NT2/D1 (cell line): ENCODE data around the gene GPR18.
"Not testable (repeated sequence)": the region's sequence is repeated elsewhere in the genome, so short reads cannot be mapped to it uniquely, and the experiment has no call there.

Source experiments
- DNase-seq: peaks from one replicate; pipeline ENCODE4 v3.0.0-alpha.2; 2011; ENCODE audit warnings: low read depth, low spot score
- H3K27me3 ChIP-seq: 2 replicates; pipeline ENCODE4 v1.6.0; 2011; ENCODE audit warnings: mild to moderate bottlenecking; ENCODE audit not compliant: insufficient read length, insufficient read depth
- H3K36me3 ChIP-seq: 2 replicates; pipeline ENCODE4 v1.6.1; 2011; ENCODE audit warnings: mild to moderate bottlenecking, low read length, mixed read lengths; ENCODE audit not compliant: insufficient read depth, insufficient read length
- H3K4me1 ChIP-seq: 2 replicates; pipeline ENCODE4 v1.5.1; 2011; ENCODE audit not compliant: insufficient read depth, insufficient read length
- H3K4me3 ChIP-seq: 2 replicates; pipeline ENCODE4 v1.5.1; 2011; ENCODE audit warnings: low read depth; ENCODE audit not compliant: insufficient read length
- H3K9ac ChIP-seq: 2 replicates; pipeline ENCODE4 v1.6.0; 2011; ENCODE audit warnings: low read depth; ENCODE audit not compliant: insufficient read length
- H3K9me3 ChIP-seq: 2 replicates; pipeline ENCODE4 v1.5.1; 2011; ENCODE audit warnings: mild to moderate bottlenecking, low read length; ENCODE audit not compliant: insufficient read depth
- SUZ12 ChIP-seq: IDR thresholded peaks from 2 replicates; pipeline ENCODE4 v1.6.1; 2011; ENCODE audit not compliant: insufficient read length, insufficient read depth; ENCODE audit errors: extremely low read depth
- YY1 ChIP-seq: IDR thresholded peaks from 2 replicates; pipeline ENCODE4 v1.6.1; 2011; ENCODE audit not compliant: insufficient read length, insufficient read depth
- ZNF274 ChIP-seq: IDR thresholded peaks from 2 replicates; pipeline ENCODE4 v1.6.1; 2011; ENCODE audit warnings: mild to moderate bottlenecking, low read depth, low read length

Gene GPR18

GRCh38 chr13:99218545-99218944 lies 39.6 kb downstream of the GPR18 start:
- H3K4me3 ChIP-seq = no peak overlapping the region
- no peaks in the 10 kb centered on the region for H3K27me3 ChIP-seq
- peaks cover 5% of the 10 kb centered on the region for H3K4me1 ChIP-seq
- TF ChIP-seq SUZ12 = no peak
- TF ChIP-seq ZNF274 = no peak
- TF ChIP-seq YY1 = no peak
- no peak overlapping the region for H3K9ac ChIP-seq
- peaks cover 11% of the 10 kb centered on the region for H3K36me3 ChIP-seq
- H3K9me3 ChIP-seq = no peaks in the 10 kb centered on the region
- no peak for DNase-seq

DNA sequence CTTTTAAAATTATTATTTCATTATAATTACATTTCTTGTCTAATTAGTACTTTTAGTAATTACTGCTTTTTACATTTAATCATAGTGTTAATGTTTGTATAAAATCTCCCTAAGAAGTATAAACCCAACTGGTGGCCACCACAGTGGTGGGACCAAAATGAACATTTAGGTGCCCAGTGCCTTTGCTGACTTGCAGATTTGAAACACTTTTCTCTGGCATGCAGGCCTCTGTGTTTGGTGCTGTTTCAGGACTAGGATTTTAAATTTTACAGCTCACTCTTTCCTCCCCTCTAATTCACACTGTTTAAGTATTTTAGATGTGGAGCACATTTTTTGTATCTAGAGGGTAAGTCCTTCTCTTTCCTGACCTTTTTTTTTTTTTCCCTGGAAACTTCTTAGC lies 40.1 kb downstream of the GPR18 start:
- no peak for TF ChIP-seq YY1
- no peaks in the 10 kb centered on the region for H3K27me3 ChIP-seq
- H3K4me1 ChIP-seq = peaks cover 5% of the 10 kb centered on the region
- H3K4me3 ChIP-seq = no peak overlapping the region
- DNase-seq = no peak
- no peaks in the 10 kb centered on the region for H3K9me3 ChIP-seq
- H3K36me3 ChIP-seq = peaks cover 11% of the 10 kb centered on the region
- H3K9ac ChIP-seq = no peak overlapping the region

DNA sequence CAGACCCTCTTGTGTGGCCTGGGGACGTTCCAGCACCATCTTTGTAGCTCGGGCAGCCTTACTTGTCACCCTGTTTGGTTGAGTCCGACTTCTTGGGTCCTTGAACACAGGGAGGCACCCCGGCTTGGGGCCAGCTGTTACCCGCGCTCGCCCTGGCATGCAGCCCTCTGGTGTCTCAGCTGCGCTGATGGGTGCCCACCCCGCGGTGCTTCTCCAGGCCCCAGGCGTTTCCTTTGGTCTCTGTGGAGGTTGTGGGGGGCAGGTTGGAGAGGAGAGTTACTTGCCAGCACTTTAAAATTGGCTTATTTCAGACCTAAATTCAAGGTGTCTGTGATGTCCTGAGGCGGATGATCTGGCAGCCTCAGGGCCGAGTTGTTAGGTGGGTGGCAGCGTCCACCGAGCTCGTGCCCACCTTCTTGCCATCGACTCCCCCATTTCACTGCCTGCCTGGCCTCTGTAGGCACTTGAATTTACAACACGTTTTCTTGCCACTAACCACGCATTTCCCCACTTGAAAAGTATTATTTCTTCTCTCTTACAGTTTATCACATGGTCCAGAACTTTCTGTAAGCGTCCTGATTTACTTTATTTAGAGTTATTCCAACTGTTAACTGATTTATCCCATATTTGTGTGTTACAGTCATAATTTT lies 40.6 kb downstream of the GPR18 start:
- Histone ChIP-seq H3K9me3 (no peaks in the 10 kb centered on the region), H3K36me3 (peaks cover 11% of the 10 kb centered on the region), H3K4me3 (no peak overlapping the region), H3K4me1 (peaks cover 5% of the 10 kb centered on the region), H3K27me3 (no peaks in the 10 kb centered on the region), H3K9ac (no peak overlapping the region)
- no peak for DNase-seq
- TF ChIP-seq ZNF274 (no peak), YY1 (no peak), SUZ12 (no peak)

DNA sequence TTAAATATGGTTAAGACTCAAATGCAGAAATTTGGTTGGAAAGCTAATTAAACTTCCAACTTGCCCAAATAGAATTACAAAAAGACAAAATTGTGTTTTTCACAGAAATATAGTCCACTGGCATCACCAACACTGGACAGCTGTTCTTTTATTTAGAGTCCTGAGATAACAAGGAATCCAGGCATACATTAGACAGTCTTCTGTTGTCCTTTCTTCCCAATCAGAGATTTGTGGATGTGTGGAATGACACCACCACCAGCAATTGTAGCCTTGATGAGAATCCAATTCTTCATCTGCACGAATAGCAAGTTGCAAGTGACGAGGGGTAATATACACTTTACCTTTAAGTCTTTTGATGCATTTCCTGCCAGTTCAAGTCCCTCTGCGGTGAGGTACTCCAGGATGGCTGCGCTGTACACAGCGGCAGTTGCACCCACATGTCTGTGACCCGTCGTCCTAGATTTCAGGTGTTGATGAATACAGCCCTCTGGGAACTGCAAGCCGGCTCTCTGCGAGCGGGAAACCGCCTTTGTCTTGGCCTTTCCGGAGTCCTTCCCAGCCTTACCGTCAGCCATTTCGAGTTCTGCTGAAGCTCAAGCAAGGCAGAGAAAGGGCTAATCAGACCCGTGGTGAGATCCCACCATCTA lies 42.9 kb downstream of the GPR18 start:
- no peak for TF ChIP-seq YY1
- no peak for TF ChIP-seq ZNF274
- no peak for TF ChIP-seq SUZ12
- H3K4me1 ChIP-seq = peaks cover 5% of the 10 kb centered on the region
- H3K27me3 ChIP-seq = no peaks in the 10 kb centered on the region
- DNase-seq = no peak
- H3K36me3 ChIP-seq = peaks cover 9% of the 10 kb centered on the region
- no peak overlapping the region for H3K4me3 ChIP-seq
- no peaks in the 10 kb centered on the region for H3K9me3 ChIP-seq
- no peak overlapping the region for H3K9ac ChIP-seq

DNA sequence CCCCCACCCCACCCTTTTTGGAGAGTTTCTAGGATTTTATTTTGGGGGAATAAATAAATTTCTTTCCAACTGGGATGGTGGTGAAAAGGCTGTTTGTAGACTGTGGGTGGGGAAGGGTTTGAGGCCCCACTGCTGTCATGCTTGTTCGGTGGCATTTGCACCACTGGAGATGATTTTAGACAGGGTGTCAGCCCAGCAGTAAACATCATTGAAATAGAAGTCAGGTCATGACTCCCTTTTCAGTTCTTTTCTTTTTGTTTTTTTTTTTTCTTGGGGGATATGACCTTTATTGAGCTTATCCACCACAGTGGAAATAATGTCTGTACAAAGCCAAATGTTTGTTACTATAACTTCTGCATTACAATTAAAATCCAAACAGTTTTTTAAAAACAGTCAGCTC lies 43.4 kb downstream of the GPR18 start:
- H3K9me3 ChIP-seq = no peaks in the 10 kb centered on the region
- no peak for TF ChIP-seq ZNF274
- no peak for TF ChIP-seq YY1
- no peak for TF ChIP-seq SUZ12
- H3K27me3 ChIP-seq = no peaks in the 10 kb centered on the region
- no peak overlapping the region for H3K4me3 ChIP-seq
- H3K9ac ChIP-seq = no peak overlapping the region
- H3K36me3 ChIP-seq = peaks cover 9% of the 10 kb centered on the region
- DNase-seq = no peak
- H3K4me1 ChIP-seq = peaks cover 5% of the 10 kb centered on the region

GRCh38 chr13:99214232-99214631 lies 43.9 kb downstream of the GPR18 start:
- peaks cover 5% of the 10 kb centered on the region for H3K4me1 ChIP-seq
- no peak for TF ChIP-seq YY1
- no peak for TF ChIP-seq SUZ12
- TF ChIP-seq ZNF274 = no peak
- H3K9ac ChIP-seq = no peak overlapping the region
- no peaks in the 10 kb centered on the region for H3K9me3 ChIP-seq
- peaks cover 9% of the 10 kb centered on the region for H3K36me3 ChIP-seq
- H3K27me3 ChIP-seq = no peaks in the 10 kb centered on the region
- H3K4me3 ChIP-seq = no peak overlapping the region
- no peak for DNase-seq

DNA sequence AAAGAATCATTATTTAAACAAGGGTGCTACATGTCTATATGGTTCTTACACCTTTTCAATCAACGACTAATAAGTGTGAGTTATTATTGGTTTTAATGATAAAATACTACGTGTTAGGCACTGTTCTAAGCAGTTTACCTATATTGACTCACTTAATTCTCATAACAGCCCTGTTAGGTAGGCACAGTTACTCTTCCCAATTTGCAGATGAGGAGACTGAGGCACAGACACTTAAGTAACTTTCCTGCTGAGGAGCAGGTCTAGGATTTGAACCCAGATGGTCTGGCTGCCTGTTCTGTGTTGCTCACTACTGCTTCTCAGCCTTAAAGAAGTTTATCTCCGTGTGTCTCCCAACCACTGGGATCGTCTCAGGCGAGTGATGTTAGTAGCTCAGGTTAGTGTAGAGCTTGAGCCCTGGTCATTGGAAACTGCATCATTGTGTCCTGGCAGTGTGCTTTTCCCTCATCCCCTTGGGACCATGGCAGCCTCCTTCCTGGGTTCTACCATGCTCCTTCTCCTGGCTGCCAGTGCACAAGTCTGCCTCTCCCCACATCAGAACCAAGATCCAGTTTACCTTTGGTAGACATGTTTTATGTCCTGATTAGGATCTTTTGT lies 46.7 kb downstream of the GPR18 start:
- TF ChIP-seq ZNF274 (no peak), SUZ12 (no peak), YY1 (no peak)
- Histone ChIP-seq H3K4me3 (no peak overlapping the region), H3K9ac (no peak overlapping the region), H3K27me3 (no peaks in the 10 kb centered on the region), H3K36me3 (peaks cover 15% of the 10 kb centered on the region), H3K4me1 (peaks cover 4% of the 10 kb centered on the region), H3K9me3 (no peaks in the 10 kb centered on the region)
- no peak for DNase-seq

DNA sequence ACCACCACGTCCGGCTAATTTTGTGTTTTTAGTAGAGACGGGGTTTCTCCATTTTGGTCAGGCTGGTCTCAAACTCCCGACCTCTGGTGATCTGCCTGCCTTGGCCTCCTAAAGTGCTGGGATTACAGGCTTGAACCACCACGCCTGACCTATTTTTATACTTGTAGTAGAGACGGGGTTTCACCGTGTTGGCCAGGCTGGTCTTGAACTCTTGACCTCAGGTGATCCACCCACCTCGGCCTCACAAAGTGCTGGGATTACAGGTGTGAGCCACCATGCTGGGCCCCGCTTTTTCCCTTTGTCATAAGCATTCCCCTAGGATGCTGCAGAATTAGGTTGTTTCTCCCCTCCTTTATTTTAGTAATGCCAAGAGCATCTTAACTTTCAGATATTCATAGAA lies 47.6 kb downstream of the GPR18 start:
- not testable (repeated sequence) for H3K27me3 ChIP-seq, H3K9ac ChIP-seq, H3K4me3 ChIP-seq, H3K4me1 ChIP-seq, DNase-seq, H3K9me3 ChIP-seq
- peaks cover 23% of the 10 kb centered on the region for H3K36me3 ChIP-seq
